ENCODE measurements around the gene LSM2. TPM values are rescaled to one million over a fixed set of nuclear protein-coding genes. Genes with fewer than 3 reads are reported as not detected.

The LSM2 gene
- total and polyA plus RNA-seq, 2 experiments from 2014 or later: 51.9 to 57.9 TPM

- no peaks in the 10 kb centered on the region for H4K20me1 ChIP-seq (ENCODE audit: insufficient read depth, poor library complexity, severe bottlenecking)
- peaks cover 31% of the 10 kb centered on the region for H3K4me1 ChIP-seq (ENCODE audit: insufficient read depth)
- H3K4me3 ChIP-seq: peak overlapping the region; percentile 75
- peak; percentile 46 for DNase-seq (ENCODE audit: low spot score)
- no peaks in the 10 kb centered on the region for H3K9me3 ChIP-seq (ENCODE audit: low read depth)
- no peaks in the 10 kb centered on the region for H3K9me2 ChIP-seq (replicated peaks; ENCODE audit: insufficient read depth)
- 5% methylated on average over 15 of the region's 15 CpGs for WGBS (ENCODE audit: low lambda C conversion rate, missing lambda C conversion rate)
- H3K79me2 ChIP-seq: peaks cover 37% of the 10 kb centered on the region
- H3K36me3 ChIP-seq (replicated peaks; ENCODE audit: insufficient read depth, low read depth): no peaks in the 10 kb centered on the region
- no peaks in the 10 kb centered on the region for H3K27me3 ChIP-seq
- H2AFZ ChIP-seq: peak overlapping the region; percentile 41
- peak overlapping the region; percentile 85 for H3K4me2 ChIP-seq
- H3K27ac ChIP-seq: peak overlapping the region; percentile 86
- TF ChIP-seq EZH2 (IDR thresholded peaks at IDR 0.05; ENCODE audit: borderline replicate concordance) (no peak), EZH2phosphoT487 (IDR thresholded peaks at IDR 0.05; ENCODE audit: low read depth, severe bottlenecking, unreplicated experiment) (no peak), CTCF (IDR thresholded peaks at IDR 0.05; ENCODE audit: poor library complexity) (peak; percentile 62)
Measured at GRCh38 chr6:31829633-31830283, 23.0 kb upstream of the LSM2 start.

DNA sequence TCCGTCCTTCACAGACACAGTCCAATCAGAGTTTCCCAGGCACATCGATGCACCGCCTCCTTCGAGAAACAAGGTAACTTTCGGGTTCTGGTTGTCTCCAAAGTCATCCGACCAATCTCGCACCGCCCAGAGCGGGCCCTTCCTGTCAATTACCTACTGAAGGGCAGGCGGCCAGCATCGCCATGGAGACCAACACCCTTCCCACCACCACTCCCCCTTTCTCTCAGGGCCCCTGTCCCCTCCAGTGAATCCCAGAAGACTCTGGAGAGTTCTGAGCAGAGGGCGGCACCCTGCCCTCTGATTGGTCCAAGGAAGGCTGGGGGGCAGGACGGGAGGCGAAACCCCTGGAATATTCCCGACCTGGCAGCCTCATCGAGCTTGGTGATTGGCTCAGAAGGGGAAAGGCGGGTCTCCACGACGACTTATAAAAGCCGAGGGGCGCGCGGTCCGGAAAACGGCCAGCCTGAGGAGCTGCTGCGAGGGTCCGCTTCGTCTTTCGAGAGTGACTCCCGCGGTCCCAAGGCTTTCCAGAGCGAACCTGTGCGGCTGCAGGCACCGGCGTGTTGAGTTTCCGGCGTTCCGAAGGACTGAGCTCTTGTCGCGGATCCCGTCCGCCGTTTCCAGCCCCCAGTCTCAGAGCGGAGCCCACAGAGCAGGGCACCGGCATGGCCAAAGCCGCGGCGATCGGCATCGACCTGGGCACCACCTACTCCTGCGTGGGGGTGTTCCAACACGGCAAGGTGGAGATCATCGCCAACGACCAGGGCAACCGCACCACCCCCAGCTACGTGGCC, 20.7 kb upstream of the LSM2 start, which contains the start of gene HSPA1B:
Gene HSPA1B, plus strand, starts transcription at position 453 of the 794 bp plus-strand sequence. Its CDS starts 213 bp downstream, at position 666.
- peaks cover 29% of the 10 kb centered on the region for H3K4me1 ChIP-seq (ENCODE audit: insufficient read depth)
- H2AFZ ChIP-seq: peak within 1 kb of the TSS; percentile 38
- peak within 1 kb of the TSS; percentile 23 for H3K4me3 ChIP-seq
- no peaks in the 10 kb centered on the region for H3K36me3 ChIP-seq (replicated peaks; ENCODE audit: insufficient read depth, low read depth)
- H3K9me3 ChIP-seq (ENCODE audit: low read depth): no peaks in the 10 kb centered on the region
- H3K4me2 ChIP-seq: peak within 1 kb of the TSS; percentile 76
- H3K79me2 ChIP-seq: peaks cover 30% of the 10 kb centered on the region
- 2% methylated on average over 54 of the region's 56 CpGs for WGBS (ENCODE audit: low lambda C conversion rate, missing lambda C conversion rate)
- DNase-seq (ENCODE audit: low spot score): peak; percentile 99
- H3K27me3 ChIP-seq: no peaks in the 10 kb centered on the region
- no peaks in the 10 kb centered on the region for H3K9me2 ChIP-seq (replicated peaks; ENCODE audit: insufficient read depth)
- no peaks in the 10 kb centered on the region for H4K20me1 ChIP-seq (ENCODE audit: insufficient read depth, poor library complexity, severe bottlenecking)
- H3K27ac ChIP-seq: peak within 1 kb of the TSS; percentile 91
- TF ChIP-seq EZH2phosphoT487 (IDR thresholded peaks at IDR 0.05; ENCODE audit: low read depth, severe bottlenecking, unreplicated experiment) (no peak), EZH2 (IDR thresholded peaks at IDR 0.05; ENCODE audit: borderline replicate concordance) (no peak), CTCF (IDR thresholded peaks at IDR 0.05; ENCODE audit: poor library complexity) (no peak)

DNA sequence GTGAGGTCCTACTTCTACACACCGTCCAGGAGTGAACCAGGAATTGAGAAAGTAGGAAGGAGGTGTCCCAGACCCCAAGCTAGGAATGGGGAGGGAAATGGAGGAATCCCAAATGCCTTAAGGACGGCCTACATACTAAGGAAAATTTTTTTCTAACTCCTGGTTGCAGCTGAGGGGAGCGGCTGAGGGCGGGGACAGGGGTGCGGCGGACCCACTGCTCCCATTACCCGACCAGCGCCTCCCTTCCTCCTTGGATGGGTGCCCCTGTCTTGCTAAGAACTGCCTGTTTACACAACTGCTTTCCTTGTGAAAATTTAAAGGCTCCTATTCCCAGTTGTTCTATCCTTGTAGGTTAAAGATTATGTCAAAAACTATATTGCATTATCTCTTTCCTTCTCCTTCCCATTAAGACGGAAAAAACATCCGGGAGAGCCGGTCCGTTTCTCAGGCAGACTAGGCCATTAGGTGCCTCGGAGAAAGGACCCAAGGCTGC, 20.1 kb upstream of the LSM2 start:
- Histone ChIP-seq H2AFZ (peak overlapping the region; percentile 38), H3K9me3 (ENCODE audit: low read depth) (no peaks in the 10 kb centered on the region), H3K79me2 (peaks cover 26% of the 10 kb centered on the region), H3K4me2 (peak overlapping the region; percentile 76), H4K20me1 (ENCODE audit: insufficient read depth, poor library complexity, severe bottlenecking) (no peaks in the 10 kb centered on the region), H3K27me3 (no peaks in the 10 kb centered on the region), H3K4me1 (ENCODE audit: insufficient read depth) (peaks cover 29% of the 10 kb centered on the region), H3K27ac (peak overlapping the region; percentile 91), H3K36me3 (replicated peaks; ENCODE audit: insufficient read depth, low read depth) (no peaks in the 10 kb centered on the region), H3K9me2 (replicated peaks; ENCODE audit: insufficient read depth) (no peaks in the 10 kb centered on the region), H3K4me3 (peak overlapping the region; percentile 18)
- peak; percentile 86 for DNase-seq (ENCODE audit: low spot score)
- TF ChIP-seq CTCF (IDR thresholded peaks at IDR 0.05; ENCODE audit: poor library complexity) (no peak), EZH2phosphoT487 (IDR thresholded peaks at IDR 0.05; ENCODE audit: low read depth, severe bottlenecking, unreplicated experiment) (no peak), EZH2 (IDR thresholded peaks at IDR 0.05; ENCODE audit: borderline replicate concordance) (no peak)
- WGBS (ENCODE audit: low lambda C conversion rate, missing lambda C conversion rate): 4% methylated on average over 13 of the region's 13 CpGs

Measured in hepatocyte (in vitro differentiated cells).